NK-92 (cell line): ENCODE data around the gene UBXN6.

Experiments used
- DNase-seq: peaks from one replicate; lab custom pipeline; 2025; ENCODE audit not compliant: unreplicated experiment; lab: John Stamatoyannopoulos, UW

Gene UBXN6

DNA sequence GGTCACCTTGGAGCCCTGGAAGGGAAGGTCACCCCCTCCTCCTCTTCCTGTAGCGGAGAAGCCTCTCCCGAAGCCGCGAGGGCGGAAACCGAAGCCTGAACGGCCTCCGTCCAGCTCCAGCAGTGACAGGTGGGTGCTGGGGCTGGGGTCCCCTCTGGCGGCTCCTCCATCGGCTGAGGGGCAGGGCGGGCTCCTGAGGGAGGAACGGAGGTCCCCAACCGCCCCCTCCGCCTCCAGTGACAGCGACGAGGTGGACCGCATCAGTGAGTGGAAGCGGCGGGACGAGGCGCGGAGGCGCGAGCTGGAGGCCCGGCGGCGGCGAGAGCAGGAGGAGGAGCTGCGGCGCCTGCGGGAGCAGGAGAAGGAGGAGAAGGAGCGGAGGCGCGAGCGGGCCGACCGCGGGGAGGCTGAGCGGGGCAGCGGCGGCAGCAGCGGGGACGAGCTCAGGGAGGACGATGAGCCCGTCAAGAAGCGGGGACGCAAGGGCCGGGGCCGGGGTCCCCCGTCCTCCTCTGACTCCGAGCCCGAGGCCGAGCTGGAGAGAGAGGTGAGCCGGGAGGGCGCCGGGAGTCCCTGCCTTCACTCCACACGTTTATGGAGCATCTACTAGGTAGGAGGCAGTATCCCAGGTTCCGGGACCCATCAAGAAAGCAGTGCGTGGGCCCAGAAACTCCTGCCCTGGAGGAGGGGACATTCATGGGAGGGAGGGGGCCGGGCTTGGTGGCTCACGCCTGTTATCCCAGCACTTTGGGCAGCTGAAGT is 36.5 kb upstream of the UBXN6 start:
- no peak for DNase-seq

DNA sequence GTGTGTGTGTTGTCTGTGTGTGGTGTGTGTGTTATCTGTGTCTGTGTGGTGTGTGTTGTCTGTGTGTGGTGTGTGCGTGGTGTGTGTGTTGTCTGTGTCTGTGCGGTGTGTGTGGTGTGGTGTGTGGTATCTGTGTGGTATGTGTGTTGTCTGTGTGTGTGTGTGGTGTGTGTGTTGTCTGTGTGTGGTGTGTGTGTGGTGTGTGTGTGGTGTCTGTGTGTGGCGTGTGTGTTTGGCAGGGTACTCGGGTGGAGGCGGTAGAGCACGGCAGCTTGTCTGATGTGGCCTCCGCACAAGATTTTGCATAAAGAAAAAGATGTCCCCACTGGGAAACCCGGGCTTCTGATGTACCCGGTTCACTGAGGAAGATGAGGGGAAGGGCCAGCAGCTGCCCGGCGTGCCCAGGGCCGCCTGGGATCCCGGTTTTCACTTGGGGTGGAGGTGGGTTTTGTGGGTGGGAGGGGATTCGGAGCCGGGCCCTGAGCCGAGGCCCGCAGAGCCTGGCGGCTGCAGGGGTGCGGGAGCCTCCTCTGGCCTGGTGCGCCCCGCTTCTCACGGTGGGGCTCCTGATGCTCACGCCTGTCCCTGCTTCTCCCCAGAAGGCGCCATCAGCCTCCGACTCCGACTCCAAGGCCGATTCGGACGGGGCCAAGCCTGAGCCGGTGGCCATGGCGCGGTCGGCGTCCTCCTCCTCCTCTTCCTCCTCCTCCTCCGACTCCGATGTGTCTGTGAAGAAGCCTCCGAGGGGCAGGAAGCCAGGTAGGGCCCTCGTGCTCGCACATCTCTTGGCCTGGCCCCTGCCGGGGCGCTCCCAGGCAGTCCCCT is 35.7 kb upstream of the UBXN6 start:
- no peak for DNase-seq

DNA sequence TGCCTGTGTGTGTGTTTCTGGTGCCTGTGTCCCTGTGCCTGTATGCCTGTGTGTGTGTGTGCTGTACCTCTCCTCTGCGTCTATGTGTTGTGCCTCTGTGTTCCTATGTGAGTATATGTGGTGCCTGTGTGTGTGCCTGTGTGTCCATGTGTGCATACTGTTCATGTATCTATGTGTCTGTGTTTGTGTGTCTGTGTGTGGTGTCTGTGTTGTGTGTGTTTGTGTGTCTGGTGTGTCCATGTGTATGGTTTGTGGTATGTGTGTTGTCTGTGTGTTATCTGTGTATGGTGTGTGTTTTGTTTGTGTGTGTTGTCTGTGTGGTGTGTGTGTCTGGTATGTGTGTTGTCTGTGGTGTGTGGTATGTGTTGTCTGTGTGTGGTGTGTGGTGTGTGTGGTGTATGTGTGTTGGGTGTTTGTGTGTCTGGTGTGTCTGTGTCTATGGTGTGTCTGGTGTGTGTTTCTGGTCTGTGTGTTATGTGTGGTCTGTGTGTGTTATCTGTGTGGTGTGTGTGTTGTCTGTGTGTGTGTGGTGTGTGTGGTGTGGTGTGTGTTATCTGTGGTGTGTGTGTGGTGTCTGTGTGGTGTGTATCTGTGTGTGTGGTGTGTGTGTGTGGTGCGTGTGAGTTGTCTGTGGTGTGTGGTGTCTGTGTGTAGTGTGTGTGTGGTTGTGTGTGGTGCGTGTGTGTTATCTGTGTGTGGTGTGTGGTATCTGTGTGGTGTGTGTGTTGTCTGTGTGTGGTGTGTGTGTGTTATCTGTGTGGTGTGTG is 34.9 kb upstream of the UBXN6 start:
- DNase-seq = no peak

DNA sequence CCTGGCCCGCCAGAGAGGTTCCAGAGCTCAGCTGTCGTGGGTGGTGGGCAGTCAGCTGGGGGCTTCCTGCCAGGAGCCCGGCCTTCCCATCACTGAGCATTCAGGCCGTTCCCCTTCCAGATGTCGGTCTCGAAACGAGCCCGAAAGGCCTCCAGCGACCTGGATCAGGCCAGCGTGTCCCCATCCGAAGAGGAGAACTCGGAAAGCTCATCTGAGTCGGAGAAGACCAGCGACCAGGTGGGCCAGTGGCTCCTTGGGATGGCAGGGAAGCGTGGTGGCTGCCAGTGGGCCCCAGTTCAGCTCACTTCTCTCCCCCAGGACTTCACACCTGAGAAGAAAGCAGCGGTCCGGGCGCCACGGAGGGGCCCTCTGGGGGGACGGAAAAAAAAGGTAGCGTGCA is 33.9 kb upstream of the UBXN6 start:
- DNase-seq = no peak

DNA sequence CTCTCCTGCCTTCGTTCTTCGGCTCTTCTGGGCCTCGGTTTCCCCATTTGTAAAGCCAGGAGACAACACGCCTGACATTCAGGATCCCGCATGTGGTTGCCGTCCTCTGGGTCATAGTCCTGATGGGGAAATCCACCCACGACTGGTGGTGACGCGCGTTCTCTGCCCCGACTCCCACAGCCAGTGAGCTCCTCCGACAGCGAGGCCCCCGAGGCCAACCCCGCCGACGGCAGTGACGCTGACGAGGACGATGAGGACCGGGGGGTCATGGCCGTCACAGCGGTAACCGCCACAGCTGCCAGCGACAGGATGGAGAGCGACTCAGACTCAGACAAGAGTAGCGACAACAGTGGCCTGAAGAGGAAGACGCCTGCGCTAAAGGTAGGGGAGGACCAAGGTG is 30.9 kb upstream of the UBXN6 start:
- no peak for DNase-seq

DNA sequence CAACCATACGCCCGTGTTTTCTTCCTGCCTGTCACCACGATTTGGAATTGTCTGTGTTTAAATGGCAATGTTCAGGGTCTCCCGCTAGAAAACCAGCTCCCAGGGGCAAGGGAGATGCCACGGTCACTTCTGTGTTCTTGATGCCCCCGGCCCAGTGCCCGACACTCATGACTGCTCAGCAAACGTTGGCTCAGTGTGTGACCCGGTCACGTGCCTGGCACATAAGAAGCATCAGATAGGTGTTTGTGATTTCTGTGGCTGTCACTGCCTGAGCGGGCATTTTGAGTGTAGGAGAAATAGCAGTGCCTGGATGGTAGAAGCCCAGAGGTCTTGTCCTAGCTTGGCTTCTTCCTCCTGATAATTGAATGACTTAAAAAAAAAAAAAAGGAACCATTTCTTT is 30.0 kb upstream of the UBXN6 start:
- no peak for DNase-seq

DNA sequence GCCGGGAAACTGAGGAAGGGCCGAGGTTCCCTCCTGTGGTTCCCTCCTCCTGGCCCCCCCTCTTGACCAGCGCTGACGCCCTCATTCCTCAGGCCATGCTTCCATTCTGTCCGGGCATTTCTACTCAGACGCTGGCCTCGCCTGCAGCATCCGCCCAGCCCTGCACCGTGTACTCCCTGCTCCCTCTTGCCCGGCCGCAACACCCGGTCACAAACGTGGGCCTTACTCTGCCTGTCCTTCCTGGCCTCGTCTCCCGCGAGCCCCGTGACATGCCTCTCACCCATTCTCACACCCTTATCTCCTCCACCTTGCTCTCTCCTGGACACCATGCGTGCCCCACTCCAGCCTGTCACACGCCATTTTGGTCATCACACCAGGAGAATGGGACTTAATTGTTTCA is 25.8 kb upstream of the UBXN6 start:
- no peak for DNase-seq

DNA sequence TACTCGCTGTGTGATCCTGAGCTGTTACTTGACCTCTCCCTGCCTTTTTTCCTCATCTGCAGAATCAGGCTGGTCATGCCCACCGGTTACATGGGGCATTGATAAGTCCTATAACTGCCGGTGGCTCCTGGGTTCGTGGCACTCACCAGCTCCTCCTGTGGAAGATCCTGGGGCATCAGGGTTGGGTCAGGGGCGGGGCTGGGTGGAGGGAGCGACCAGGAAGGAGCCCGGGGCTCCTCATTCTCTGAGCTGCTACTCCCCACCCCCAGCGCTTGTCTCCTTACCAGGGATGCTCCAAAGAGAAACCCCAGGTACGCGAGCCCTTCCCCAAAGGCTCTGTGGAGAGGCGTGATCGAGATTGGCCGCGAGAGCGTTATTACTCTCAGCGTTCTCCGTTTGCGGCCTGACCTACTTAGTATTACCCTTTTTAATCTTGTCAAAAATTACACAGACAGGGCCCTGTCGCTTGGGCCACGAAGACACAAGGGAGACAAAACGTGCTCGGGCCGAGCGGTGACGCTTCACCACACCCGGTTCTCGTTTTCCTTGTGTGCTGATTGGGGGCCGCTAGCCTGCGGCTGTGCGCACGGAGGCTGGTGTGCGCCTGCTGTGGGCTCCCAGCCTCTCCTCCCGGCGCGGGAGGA is 25.2 kb upstream of the UBXN6 start:
- DNase-seq = no peak

DNA sequence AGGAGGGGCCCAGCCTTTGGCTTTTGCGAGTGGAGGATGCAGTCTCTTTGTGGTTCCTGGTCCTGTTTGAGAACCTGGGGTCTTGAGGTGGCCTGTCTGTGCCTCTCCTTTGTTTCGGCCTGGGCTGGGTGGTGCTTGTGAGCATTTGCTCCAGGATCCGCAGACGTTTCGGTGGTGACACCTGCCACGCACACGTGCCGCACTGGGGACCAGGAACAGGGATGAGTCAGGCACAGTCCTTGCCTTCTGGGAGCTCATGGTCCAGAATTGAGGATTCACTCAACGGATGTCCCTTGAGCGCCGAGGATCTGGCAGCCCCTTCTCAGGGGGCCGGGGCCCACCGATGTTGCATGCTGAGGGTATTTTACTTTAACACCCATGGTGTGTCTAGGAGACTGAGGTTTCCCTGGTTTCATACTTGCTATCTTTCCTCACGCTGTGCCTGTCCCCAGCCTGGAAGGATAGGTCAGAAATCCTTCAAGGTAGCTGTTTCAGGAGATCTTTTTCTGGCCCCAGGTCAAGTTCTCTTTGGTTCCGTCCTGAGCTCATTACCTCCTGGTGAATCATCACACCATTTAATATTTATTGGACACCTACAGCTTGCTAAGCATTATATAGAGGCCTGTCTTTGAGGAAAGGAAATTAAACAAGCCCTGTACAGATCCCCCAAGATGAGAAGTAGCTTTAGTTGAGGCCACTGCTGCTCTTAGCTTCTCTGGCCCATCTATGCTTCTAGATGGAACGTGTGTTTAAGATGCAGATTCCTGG is 19.6 kb upstream of the UBXN6 start:
- no peak for DNase-seq

DNA sequence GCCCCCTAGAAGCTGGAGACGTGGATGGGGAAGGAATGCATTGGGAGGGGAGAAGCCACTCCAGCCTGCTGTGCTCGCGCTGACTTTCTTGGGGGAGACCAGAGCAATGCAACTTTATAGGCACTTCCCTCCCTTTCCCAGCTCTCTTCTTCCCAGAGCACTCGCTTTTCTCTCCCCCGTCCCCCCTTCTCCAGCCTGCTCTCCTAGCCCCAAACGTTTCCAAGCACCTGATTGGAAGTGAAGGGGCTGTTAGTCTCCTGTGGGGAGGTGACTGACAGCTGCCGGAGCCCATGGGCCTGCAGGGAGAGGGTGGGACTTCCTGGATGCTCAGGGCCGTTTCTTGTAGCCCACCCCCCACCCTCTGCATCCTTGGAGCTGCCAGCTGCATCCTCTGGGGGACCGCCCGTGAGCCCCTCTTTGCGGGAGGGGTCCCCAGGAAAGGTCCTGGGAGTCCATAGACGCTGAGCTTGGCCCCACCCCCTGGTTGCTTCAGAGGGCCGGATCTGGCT is 17.0 kb upstream of the UBXN6 start:
- no peak for DNase-seq

DNA sequence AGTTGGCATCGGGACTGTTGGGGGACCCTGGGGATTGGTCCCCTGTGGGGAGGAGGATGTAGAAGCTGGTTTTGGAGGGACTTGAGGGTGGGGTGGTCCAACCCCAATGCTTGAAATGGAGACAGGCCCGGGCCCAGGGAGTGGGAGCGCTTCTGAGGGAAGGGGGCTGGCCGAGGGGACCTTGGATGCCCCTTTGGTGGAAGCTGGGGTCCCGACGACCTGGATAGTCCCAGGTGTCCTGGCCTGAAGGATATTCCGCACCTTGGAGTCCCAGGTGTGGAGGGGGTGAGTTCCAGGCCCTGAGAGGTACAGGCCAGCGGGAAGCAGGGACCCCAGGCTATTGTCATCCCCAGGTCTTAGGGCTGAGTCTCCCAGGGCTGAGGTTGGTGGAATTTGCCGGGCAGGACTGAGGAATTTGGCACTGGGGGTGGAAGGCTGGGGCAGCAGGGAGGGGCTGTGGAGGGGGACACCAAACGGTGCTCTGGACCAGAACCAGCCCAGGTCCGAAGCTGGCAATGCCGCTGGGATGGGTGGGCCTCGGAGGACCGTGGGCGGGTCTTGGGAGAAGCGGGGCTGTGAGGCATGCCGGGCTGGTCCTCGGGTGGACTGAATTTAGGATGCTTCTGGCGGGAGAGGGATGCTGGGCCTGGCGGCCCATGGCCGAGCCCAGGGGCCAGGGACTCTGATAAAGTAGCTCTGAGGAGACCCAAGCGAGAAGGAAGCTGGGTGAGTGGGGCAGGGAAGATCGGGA is 16.3 kb upstream of the UBXN6 start:
- no peak for DNase-seq

DNA sequence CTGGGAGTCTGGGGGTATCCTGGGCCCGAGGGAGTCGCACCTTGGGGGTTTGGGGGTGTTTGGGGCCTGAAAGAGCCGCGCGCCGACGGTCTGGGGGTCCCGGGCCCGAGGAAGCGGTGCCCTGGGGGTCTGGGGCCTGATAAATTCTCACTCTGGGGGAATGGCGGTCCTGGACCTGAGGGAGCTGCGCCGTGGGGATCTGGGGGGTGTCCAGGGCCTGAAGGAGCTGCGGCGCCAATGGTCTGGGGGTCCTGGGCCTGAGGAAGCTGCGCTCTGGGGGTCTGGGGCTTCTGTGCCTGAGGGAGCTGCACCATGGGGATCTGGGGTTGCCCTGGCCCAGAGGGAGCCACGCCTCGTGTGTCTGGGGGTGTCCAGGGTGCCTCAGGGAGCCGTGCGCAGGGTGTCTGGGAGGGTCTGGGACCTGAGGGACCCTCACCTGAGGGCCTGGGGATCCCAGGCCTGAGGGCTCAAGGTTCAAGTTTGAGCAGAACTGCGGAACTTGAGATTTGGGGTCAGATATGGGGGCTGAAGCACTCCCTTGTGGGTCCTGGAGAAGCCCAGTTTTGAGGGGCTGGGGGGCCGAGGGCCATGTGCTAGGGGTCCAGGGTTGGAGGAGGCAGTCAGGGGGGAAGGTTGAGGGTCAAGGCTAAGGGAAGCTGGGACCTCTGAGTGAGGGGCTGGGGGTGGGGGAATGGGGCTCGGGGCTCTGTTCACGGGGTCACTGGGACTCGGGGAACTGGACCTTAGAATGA is 15.6 kb upstream of the UBXN6 start:
- no peak for DNase-seq

DNA sequence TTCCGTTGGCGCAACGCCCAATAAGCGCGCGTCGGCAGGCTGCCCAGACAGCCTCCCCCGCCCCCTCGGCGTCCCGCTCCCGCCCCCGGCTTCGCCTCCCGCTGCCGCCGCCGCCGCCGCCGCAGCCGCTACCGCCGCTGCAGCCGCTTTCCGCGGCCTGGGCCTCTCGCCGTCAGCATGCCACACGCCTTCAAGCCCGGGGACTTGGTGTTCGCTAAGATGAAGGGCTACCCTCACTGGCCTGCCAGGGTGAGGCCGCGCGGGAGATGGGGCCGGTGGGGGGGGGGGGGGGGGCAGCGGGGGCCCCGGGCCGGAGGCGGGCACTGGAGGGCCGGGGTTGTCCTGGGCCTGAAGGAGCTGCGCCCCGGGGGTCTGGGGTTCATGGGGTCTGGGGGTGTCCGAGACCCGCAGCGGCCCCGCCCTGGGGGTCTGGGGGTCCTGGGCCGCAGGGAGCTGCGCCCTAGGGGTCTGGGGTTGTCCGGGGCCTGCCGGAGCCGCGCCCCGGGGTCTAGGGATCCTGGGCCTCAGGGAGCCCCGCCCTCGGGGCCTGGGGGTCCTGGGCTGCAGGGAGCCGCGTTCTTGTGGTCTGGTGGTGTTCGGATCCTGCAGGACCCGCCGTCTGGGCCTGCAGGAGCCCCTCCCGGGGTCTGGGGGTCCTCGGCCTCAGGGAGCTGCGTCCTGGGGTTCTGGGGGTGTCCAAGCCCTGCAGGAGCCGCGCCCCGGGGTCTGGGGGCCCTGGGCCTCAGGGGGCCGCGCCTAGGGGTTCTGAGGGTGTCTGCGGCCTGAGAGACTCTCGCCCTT is 14.8 kb upstream of the UBXN6 start, which contains the start of gene HDGFL2:
Gene HDGFL2, plus strand, starts transcription at position 124 of the 801 bp plus-strand sequence. Its CDS starts 54 bp downstream, at position 178.
- no peak for DNase-seq

DNA sequence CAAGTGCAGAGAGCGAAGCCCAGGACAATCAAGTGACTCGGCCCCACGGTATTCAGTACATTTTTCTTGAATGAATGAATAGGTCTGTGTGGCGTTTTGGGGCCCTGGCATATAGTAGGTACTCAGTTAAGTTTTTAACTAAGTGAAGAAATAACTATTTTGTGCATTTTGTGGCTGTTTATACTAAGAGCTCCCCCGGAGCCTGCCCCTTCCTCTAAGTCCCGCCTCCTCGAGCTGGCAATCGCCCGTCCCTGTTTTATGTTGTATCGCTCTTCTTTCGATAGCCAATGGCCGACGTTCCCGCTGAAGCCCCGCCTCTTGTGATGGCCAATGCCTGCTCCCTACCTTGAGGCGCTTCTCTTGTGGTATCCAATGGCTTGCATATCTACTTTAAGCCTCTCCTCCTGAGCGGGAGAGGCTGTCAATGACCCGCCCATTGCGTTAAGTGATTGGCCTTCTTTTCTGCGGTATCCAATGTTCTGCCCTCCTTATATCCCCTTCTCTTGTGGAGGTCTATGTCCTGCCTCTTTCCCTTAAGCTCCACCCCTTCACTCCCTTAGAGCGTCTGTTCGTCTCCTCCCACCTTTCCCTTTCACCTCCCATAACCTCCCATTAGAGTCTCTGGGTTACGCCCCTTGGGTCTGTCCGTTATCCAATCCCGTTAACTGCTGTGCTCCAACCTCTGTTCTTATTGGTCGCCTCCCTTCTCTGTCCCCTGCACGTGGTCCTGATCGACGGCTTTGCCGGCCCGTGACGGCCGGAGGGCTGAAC is 14.0 kb upstream of the UBXN6 start:
- DNase-seq = peak; percentile 97

DNA sequence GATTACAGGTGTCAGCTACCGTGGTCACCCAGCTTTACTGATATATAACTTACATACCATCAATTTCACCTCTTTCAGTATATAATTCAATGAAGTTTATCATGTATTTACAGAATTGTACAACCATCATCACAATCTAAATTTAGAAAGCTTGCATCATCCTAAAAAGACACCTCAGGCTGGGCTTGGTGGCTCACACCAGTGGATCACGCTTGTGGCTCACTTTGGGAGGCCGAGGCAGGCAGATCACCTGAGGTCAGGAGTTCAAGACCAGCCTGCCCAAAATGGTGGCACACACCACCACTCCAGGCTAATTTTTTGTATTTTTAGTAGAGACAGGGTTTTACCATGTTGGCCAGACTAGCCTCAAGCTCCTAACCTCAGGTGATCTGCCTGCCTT is 10.2 kb upstream of the UBXN6 start:
- no peak for DNase-seq

DNA sequence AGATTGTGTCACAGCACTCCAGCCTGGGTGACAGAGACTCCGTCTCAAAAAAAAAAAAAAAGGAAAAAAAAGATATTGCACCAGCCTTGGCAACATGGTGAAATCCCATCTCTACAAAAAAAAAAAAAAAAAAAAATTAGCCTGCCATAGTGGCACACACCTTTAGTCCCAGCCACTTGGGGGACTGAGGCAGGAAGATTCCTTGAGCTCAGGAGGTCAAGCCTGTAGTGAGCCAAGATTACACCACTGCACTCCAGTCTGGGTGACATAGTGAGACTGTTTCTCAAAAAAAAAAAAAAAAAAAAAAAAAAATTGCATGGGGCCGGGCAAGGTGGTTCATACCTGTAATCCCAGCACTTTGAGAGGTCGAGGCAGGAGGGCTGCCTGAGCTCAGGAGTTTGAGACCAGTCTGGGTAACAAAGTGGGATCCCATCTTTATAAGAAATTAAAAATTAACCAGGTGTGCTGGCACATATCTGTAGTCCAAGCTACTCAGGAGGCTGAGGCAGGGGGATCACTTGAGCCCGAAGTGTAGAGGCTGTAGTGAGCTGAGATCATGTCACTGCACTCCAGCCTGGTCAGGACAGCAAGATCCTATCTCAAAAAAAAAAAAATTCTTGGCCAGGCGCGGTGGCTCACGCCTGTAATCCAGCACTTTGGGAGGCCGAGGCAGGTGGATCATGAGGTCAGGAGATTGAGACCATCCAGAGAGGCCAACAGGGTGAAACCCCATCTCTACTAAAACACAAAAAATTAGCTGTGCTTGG is 7.4 kb upstream of the UBXN6 start:
- no peak for DNase-seq
